ENCODE measurements around the gene ARMH1.
"Not testable (repeated sequence)": the region's sequence is repeated elsewhere in the genome, so short reads cannot be mapped to it uniquely, and the experiment has no call there.

The ARMH1 gene

DNA sequence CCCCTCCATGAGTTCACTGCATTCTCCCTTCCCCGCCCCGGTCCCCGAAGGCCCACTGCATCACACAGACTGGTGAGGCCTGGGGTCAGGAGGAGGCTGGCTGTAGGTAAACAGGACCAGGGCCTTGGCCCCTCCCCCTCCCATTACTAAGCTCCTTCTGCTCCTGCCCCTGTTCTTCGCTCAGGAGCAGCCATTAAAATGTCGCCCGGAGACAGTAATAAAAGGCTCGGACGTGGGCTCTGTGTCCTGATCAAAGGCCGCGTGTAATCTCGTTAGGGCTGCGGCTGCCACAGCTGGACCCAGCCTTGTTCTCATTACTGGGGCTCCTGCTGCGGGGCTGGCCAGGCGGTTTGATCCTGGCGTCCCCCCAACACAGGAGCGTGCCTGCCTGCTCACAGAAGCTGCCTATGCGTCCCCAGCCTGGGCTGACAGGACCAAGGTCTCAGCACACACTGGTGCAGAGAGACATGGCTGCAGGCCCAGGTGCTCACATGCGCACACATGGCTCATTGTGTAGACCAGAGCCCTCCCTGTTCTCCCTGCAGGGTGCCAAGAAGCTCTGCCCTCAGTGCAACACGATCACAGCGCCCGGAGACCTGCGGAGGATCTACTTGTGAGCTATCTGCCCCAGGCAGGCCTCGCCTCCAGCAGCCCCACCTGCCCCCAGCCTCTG lies 24.2 kb upstream of the ARMH1 start:
- no peak for DNase-seq
- TF ChIP-seq POLR2A (IDR thresholded peaks at IDR 0.05; ENCODE audit: low read length) (no peak), GATA1 (IDR thresholded peaks at IDR 0.05; ENCODE audit: low read depth, low read length) (no peak)

DNA sequence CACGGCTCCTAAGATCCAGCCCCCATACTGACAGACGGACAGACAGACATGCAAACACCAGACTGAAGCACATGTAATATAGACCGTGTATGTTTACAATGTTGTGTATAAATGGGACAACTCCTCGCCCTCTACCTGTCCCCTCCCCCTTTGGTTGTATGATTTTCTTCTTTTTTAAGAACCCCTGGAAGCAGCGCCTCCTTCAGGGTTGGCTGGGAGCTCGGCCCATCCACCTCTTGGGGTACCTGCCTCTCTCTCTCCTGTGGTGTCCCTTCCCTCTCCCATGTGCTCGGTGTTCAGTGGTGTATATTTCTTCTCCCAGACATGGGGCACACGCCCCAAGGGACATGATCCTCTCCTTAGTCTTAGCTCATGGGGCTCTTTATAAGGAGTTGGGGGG lies 23.4 kb upstream of the ARMH1 start:
- no peak for DNase-seq
- TF ChIP-seq GATA1 (IDR thresholded peaks at IDR 0.05; ENCODE audit: low read depth, low read length) (no peak), POLR2A (IDR thresholded peaks at IDR 0.05; ENCODE audit: low read length) (no peak)

DNA sequence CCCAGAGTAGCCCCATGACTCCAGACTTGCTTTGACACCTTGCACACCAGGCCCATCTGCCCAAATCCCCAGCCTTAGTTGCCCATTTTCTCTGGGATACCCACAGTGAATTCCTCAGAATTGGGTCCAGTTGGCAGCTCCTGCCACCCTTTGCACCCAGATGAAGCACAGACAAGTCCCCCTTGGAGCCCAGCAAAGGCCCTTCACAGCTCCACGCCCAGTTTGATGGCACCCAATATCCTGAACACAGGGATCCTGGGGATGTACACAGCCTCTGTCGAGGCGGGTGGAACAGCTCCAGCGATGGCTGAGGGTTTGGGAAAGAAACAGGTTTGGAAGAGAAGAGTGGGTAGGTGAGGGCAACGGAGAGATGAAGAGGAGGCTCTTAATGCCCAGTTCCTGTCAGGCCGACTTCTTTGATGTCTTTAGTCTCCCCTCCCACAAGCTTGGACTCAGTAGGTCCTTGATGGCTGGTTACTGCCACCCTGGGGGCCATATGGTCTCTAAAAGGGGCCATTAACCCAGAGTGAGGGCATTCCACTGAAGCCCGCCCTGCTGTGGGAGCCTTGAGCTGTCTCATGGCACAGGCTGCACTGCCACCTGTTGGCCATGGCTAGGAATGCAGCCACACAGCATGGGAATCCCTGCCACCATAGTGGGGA lies 21.9 kb upstream of the ARMH1 start:
- no peak for TF ChIP-seq GATA1 (IDR thresholded peaks at IDR 0.05; ENCODE audit: low read depth, low read length)
- no peak for TF ChIP-seq POLR2A (IDR thresholded peaks at IDR 0.05; ENCODE audit: low read length)
- DNase-seq: peak; percentile 71 to 88

- TF ChIP-seq POLR2A (IDR thresholded peaks at IDR 0.05; ENCODE audit: low read length) (no peak), GATA1 (IDR thresholded peaks at IDR 0.05; ENCODE audit: low read depth, low read length) (no peak)
Measured at GRCh38 chr1:44653107-44653964, 21.2 kb upstream of the ARMH1 start.

DNA sequence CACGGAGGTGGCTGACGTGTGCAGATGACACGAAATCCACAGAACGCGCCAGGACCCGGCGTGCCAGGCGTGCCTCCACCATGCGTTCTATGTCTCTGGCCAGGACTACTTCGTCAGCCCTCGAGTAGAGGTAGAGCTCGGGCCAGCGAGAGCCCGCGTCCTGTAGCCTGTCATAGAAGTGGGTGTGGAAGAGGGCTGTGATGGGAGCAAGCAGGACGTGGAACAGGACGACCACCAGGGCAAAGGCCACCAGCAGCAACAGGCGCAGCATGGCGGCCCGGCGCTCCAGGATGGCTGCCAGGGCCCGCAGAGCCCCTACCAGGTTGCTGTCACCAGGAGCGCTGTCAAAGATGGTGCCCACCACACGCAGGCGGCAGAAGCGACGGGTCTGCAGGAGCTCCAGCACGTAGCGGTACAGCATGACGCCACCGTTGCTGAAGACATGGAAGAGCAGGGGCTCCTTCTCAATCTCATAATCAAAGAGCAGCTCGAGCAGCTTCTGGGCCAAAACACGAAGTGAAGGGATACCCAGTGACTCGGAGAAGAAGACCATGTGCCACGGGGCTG lies 19.8 kb upstream of the ARMH1 start:
- TF ChIP-seq POLR2A (IDR thresholded peaks at IDR 0.05; ENCODE audit: low read length) (no peak), GATA1 (IDR thresholded peaks at IDR 0.05; ENCODE audit: low read depth, low read length) (no peak)
- DNase-seq: no peak

More at GRCh38 chr1:44653107-44653964, 21.2 kb upstream of the ARMH1 start:
- DNase-seq: no peak

- peak; percentile 14 to 45 for DNase-seq
- no peak for TF ChIP-seq POLR2A (IDR thresholded peaks at IDR 0.05; ENCODE audit: low read length)
- TF ChIP-seq GATA1 (IDR thresholded peaks at IDR 0.05; ENCODE audit: low read depth, low read length): no peak
Measured at GRCh38 chr1:44655609-44656008, 18.9 kb upstream of the ARMH1 start.

- no peak for DNase-seq
- TF ChIP-seq POLR2A (IDR thresholded peaks at IDR 0.05; ENCODE audit: low read length): no peak
- TF ChIP-seq GATA1 (IDR thresholded peaks at IDR 0.05; ENCODE audit: low read depth, low read length): no peak
Measured at GRCh38 chr1:44659566-44659965, 14.9 kb upstream of the ARMH1 start.

- no peak for DNase-seq
- TF ChIP-seq POLR2A (IDR thresholded peaks at IDR 0.05; ENCODE audit: low read length) (no peak), GATA1 (IDR thresholded peaks at IDR 0.05; ENCODE audit: low read depth, low read length) (no peak)
Measured at GRCh38 chr1:44660176-44660575, 14.3 kb upstream of the ARMH1 start.

DNA sequence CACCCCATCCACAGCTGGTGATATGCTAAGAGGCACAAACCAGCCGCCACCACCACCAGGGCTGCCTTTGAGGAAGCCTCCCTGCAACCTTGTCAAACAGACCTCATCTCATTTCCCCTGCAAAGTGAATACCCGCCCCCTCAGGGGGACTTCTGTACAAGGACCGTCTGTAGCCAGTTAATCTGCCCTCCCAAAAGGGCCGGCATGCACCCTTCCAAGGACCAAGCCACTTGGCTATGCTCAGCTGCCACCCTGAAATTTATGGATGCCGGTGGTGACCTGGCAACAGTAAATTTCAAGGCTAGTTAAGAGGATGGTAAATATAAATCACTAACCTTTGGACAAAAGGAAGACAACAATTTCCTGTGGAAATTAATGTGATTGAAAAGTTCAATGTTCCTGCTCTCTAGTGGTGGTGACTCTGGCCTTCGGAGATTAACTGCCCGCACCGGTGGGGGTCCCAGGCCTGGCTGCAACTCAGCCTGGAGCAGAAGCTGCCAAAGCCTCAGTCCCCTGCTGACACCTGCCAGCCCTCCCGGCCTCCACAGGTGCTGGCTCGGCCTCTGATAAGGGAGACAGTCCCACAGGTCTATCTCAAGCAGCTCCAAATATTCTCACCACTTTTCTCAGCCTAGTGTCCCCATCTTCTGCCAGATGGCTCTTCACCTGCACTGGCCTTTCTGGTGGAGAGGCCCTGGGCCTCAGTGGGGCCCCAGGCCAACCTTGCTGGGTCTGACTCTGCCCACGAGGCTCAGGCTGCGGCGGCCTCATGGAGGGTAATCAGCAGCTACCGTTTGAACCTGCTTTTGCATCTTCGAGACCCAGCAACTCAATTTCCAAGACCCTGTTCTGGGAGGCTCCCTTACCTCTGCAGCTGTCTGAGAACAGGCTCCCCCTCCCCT lies 12.5 kb upstream of the ARMH1 start:
- DNase-seq: no peak
- TF ChIP-seq GATA1 (IDR thresholded peaks at IDR 0.05; ENCODE audit: low read depth, low read length) (no peak), POLR2A (IDR thresholded peaks at IDR 0.05; ENCODE audit: low read length) (no peak)

DNA sequence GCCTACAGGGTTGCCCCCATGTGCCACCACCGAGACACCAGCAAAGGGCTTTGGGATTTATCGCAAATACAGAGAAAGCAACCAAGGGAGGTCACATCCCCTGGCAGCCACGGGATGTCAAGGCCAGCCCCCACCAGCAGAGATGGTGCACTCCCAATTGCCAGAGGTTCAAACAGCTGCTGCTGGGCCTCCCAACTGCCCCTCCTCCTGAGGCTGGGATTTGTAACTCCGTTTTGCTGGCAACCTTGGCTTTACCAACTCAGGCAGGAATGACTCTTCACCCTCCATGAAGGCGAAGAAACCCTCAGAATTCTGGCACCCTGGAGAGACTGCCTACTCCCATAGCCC lies 11.9 kb upstream of the ARMH1 start:
- DNase-seq: no peak

DNA sequence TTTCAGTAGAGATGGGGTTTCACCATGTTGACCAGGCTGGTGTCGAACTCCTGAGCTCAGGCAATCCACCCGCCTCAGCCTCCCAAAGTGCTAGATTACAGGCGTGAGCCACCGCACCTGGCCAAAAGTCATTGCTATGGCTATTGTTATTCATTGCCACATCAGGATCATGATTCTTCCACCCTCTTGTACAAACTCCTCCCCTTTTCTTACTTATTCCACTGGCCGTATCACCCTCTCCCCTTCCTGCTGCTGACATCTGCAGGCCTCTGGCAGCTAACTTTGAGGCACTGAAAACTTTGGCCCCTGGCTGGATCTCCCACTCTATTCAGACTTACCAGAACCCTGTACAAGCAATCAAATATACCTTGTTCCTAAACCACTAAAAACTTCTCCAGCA lies 11.1 kb upstream of the ARMH1 start:
- DNase-seq: no peak
- TF ChIP-seq POLR2A (IDR thresholded peaks at IDR 0.05; ENCODE audit: low read length) (no peak), GATA1 (IDR thresholded peaks at IDR 0.05; ENCODE audit: low read depth, low read length) (no peak)

More for the DNA sequence above, 11.9 kb upstream of the ARMH1 start:
- TF ChIP-seq POLR2A (IDR thresholded peaks at IDR 0.05; ENCODE audit: low read length) (no peak), GATA1 (IDR thresholded peaks at IDR 0.05; ENCODE audit: low read depth, low read length) (no peak)

DNA sequence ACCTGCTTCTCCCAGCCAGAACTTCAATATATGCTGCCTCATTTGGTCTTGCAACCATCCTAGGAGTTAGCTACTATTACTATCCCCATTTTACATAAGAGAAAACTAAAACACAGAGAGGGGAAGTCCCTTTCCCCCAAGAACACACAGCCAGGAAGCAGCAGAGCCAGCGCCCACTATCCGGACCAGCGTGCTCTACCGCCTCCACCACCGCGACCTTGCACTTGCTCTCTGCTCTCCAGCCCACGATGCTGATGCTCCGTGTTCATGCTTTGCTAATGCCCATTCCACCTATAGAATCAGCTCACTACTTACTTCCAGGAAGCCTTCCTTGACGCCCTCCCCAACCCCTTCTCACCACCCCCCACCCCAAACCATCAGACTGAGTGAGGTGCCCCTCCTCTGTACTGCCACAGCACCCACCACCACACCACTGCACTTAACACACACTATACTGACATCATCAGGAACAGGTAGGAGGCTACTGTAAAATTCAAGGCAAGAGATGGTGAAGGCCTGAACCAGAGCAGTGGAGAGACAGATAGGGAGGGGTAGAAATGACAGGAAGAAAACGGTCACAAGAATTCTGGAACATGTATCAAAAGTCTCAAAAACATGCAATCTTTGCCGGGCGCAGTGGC lies 9.7 kb upstream of the ARMH1 start:
- no peak for TF ChIP-seq POLR2A (IDR thresholded peaks at IDR 0.05; ENCODE audit: low read length)
- no peak for TF ChIP-seq GATA1 (IDR thresholded peaks at IDR 0.05; ENCODE audit: low read depth, low read length)
- no peak for DNase-seq

- not testable (repeated sequence) for DNase-seq
Measured at GRCh38 chr1:44666719-44667118, 7.8 kb upstream of the ARMH1 start.

All from erythroblast (primary cell).